Measurements from ENCODE around the gene KRT84.

Gene KRT84, protein sequence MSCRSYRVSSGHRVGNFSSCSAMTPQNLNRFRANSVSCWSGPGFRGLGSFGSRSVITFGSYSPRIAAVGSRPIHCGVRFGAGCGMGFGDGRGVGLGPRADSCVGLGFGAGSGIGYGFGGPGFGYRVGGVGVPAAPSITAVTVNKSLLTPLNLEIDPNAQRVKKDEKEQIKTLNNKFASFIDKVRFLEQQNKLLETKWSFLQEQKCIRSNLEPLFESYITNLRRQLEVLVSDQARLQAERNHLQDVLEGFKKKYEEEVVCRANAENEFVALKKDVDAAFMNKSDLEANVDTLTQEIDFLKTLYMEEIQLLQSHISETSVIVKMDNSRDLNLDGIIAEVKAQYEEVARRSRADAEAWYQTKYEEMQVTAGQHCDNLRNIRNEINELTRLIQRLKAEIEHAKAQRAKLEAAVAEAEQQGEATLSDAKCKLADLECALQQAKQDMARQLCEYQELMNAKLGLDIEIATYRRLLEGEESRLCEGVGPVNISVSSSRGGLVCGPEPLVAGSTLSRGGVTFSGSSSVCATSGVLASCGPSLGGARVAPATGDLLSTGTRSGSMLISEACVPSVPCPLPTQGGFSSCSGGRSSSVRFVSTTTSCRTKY

DNA sequence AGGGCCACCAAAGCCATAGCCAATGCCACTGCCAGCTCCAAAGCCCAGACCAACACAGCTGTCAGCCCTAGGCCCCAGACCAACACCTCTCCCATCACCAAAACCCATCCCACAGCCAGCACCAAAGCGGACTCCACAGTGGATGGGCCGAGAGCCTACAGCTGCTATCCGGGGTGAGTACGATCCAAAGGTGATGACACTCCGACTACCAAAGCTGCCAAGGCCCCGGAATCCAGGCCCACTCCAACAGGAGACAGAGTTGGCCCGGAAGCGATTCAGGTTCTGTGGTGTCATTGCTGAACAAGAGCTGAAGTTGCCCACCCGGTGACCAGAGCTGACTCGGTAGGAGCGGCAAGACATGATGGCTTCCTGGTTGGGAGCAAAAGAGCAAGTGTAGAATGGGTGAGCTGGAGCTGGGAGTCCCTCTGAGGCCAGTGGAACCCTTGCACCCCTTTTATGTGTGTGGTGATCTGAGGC lies at the start of gene KRT84:
Gene KRT84, minus strand, starts transcription at position 427 of the 477 bp plus-strand sequence. Its CDS starts 67 bp downstream, at position 360.
- peaks cover 6% of the 10 kb centered on the region; the same call in 1 of the 2 replicates for H3K27me3 ChIP-seq (ENCODE audit: control insufficient read depth, insufficient read depth, low read length)

DNA sequence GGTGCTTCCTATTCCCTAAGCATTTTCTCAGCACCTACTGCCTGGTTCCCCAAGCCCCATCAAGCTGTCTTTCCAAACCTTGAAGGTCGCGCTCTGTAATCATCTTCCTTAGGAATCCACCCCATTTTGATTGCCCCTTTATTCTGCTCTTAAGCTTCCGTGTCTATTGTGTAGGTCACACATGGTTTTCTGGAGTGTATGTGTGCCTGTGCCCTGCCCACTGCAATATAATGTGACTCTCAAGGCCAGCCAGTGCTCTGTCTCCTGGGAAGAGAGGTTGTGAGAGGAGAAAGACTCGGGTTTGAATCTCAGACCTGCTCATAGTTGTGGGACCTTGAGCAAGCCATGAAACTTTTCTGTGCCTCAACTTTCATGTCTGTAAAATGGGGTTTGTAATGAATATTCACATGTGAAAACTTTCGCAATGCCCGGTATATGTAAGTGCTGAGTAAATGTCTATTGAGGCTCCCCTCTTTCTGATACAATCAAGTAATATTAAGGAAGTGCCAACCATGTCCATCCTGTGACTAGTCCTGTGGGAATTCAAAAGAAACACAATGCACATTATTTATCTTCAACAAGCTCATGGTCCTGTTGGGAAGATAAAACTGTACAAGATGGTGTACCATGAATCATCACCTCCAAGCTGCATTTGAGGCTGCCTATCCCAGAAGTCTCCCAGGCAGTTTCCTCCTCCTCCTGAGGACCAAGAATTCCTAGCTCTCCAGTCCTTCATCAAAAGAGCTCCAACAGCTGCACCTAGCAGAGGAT lies 49.5 kb upstream of the KRT84 start:
- Histone ChIP-seq H3K4me3 (ENCODE audit: low read depth, low read length) (no peak overlapping the region), H3K9me3 (ENCODE audit: control insufficient read depth, insufficient read depth, low read depth, low read length) (no peaks in the 10 kb centered on the region), H3K4me1 (ENCODE audit: control insufficient read depth, insufficient read depth, low read length) (peaks cover 5% of the 10 kb centered on the region), H3K27me3 (ENCODE audit: control insufficient read depth, insufficient read depth, low read length) (peaks cover 7% of the 10 kb centered on the region; the same call in 1 of the 2 replicates), H3K27ac (ENCODE audit: low read depth, low read length) (no peak overlapping the region), H3K36me3 (ENCODE audit: control insufficient read depth, insufficient read depth, low read length) (no peaks in the 10 kb centered on the region), H3K9ac (ENCODE audit: low read length) (no peak overlapping the region)

More for the DNA sequence above, at the start of gene KRT84:
- Histone ChIP-seq H3K9ac (ENCODE audit: low read length) (no peak within 1 kb of the TSS), H3K4me3 (ENCODE audit: low read depth, low read length) (no peak within 1 kb of the TSS), H3K9me3 (ENCODE audit: control insufficient read depth, insufficient read depth, low read depth, low read length) (no peaks in the 10 kb centered on the region), H3K4me1 (ENCODE audit: control insufficient read depth, insufficient read depth, low read length) (no peaks in the 10 kb centered on the region; the same call in 1 of the 2 replicates), H3K36me3 (ENCODE audit: control insufficient read depth, insufficient read depth, low read length) (no peaks in the 10 kb centered on the region), H3K27ac (ENCODE audit: low read depth, low read length) (no peak within 1 kb of the TSS)

DNA sequence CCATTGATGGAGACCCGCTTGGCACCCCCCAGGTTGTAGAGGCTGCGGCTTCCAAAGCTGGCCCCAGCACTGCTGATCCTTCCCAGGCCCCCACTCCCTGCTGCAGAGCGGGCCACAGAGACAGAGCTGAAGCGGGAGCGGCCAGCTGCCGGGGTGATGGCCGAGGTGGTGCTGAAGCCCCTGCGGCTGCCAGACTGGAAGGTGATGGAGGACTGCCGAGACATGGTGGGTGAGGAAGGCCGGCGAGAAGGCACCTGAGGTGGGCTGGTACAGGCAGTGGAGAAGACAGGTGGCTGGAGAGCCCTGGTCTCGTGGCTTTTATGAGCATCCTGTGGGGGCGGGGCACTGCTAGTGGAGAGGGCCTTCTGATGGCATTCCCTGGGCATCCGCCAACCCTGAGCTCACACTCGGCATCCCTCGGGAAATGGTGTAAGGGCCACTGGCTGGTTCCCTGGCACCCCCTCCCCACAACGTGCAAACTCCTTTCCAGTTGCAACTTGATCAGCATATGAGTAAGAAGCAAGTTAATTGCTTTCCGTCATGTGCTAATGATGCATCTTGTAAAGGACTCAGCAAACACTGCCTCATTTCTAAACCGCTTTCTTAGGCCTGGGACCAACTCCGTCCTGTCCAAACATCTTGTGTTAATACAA lies 48.8 kb upstream of the KRT84 start, which contains the start of gene KRT75:
Gene KRT75, minus strand, starts transcription at position 291 of the 653 bp plus-strand sequence. Its CDS starts 67 bp downstream, at position 224.
- H3K4me3 ChIP-seq (ENCODE audit: low read depth, low read length), result no peak within 1 kb of the TSS
- H3K36me3 ChIP-seq (ENCODE audit: control insufficient read depth, insufficient read depth, low read length), result no peaks in the 10 kb centered on the region
- H3K27me3 ChIP-seq (ENCODE audit: control insufficient read depth, insufficient read depth, low read length), result peaks cover 10% of the 10 kb centered on the region; the same call in 1 of the 2 replicates
- H3K9ac ChIP-seq (ENCODE audit: low read length), result no peak within 1 kb of the TSS
- H3K4me1 ChIP-seq (ENCODE audit: control insufficient read depth, insufficient read depth, low read length), result peaks cover 5% of the 10 kb centered on the region
- no peak within 1 kb of the TSS for H3K27ac ChIP-seq (ENCODE audit: low read depth, low read length)
- H3K9me3 ChIP-seq (ENCODE audit: control insufficient read depth, insufficient read depth, low read depth, low read length), result no peaks in the 10 kb centered on the region

DNA sequence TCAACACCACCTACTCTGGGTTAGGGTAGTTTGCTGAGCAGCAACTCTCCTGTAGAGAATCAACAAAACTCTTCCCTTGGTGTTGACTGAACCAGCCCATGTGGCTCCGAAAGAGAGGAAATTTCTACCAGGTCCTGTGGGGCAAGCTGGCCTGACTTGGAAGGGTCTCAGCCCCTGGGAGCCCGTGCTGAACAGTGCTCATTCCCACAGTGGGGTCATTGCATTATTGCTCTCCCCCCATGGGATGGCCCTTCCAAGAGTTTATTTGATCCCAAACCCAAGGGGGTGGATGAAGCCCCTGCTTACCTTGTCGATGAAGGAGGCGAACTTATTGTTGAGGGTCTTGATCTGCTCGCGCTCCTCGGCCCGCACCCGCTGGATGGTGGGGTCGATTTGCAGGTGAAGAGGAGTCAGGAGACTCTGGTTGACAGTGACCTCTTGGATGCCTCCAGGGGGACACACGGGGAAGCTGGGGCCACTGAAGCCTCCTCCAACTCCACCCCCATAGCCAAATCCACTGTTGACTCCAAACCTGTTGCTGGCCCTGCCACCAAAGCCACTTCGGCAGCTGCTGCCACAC lies 48.1 kb upstream of the KRT84 start:
- Histone ChIP-seq H3K36me3 (ENCODE audit: control insufficient read depth, insufficient read depth, low read length) (no peaks in the 10 kb centered on the region), H3K27ac (ENCODE audit: low read depth, low read length) (no peak overlapping the region), H3K4me3 (ENCODE audit: low read depth, low read length) (no peak overlapping the region), H3K9ac (ENCODE audit: low read length) (no peak overlapping the region), H3K4me1 (ENCODE audit: control insufficient read depth, insufficient read depth, low read length) (peaks cover 5% of the 10 kb centered on the region), H3K9me3 (ENCODE audit: control insufficient read depth, insufficient read depth, low read depth, low read length) (no peaks in the 10 kb centered on the region), H3K27me3 (ENCODE audit: control insufficient read depth, insufficient read depth, low read length) (peaks cover 10% of the 10 kb centered on the region; the same call in 1 of the 2 replicates)

DNA sequence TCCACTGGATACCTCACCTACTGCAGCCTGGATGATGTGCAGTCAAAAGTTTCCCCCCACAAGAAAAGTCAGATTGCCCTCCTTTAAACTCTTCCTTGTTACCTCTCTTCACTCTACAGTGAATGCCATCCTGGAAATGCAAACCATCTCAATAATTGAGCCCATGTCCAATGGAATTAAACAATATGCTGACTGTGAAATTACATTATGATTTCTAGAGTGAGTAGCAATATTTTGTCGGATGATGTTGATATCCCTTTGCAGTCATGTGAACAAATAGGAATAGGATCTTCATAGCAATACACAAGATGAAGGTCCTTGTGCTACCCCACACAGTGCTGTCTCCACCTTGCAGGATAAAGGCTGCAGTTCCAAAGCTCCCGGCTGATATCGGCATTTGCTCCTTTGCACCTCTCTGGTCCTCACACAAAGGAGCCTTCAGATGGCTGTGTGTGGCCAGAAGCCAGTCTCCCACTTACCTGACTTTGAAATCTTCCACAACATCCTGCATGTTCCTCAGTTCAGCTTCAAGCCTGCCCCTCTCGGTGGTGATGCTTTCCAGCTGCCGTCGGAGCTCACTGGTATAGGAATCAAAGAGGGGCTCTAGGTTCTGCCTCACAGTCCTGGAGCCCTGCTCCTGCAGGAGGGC lies 47.2 kb upstream of the KRT84 start:
- Histone ChIP-seq H3K9ac (ENCODE audit: low read length) (no peak overlapping the region), H3K36me3 (ENCODE audit: control insufficient read depth, insufficient read depth, low read length) (no peaks in the 10 kb centered on the region), H3K27ac (ENCODE audit: low read depth, low read length) (no peak overlapping the region), H3K27me3 (ENCODE audit: control insufficient read depth, insufficient read depth, low read length) (peaks cover 10% of the 10 kb centered on the region; the same call in 1 of the 2 replicates), H3K9me3 (ENCODE audit: control insufficient read depth, insufficient read depth, low read depth, low read length) (no peaks in the 10 kb centered on the region), H3K4me3 (ENCODE audit: low read depth, low read length) (no peak overlapping the region), H3K4me1 (ENCODE audit: control insufficient read depth, insufficient read depth, low read length) (peaks cover 5% of the 10 kb centered on the region)

DNA sequence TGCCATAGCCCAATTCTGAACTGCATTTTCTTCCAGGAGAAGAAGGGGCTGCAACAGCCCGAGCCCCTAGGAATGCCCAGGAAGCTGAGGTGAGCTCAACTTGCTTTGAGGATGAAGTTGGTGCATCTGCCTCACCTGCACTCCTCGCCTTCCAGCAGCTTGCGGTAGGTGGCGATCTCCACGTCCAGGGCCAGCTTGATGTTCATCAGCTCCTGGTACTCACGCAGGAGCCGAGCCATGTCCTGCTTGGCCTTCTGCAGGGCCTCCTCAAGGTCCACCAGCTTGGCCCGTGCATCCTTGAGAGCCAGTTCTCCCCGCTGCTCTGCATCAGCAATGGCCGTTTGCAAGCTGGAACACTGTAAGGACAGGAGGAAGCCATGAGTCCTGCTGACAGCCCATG lies 42.7 kb upstream of the KRT84 start:
- no peaks in the 10 kb centered on the region for H3K36me3 ChIP-seq (ENCODE audit: control insufficient read depth, insufficient read depth, low read length)
- H3K4me3 ChIP-seq (ENCODE audit: low read depth, low read length), result no peak overlapping the region
- H3K27ac ChIP-seq (ENCODE audit: low read depth, low read length), result no peak overlapping the region
- peaks cover 10% of the 10 kb centered on the region; the same call in 1 of the 2 replicates for H3K27me3 ChIP-seq (ENCODE audit: control insufficient read depth, insufficient read depth, low read length)
- H3K9me3 ChIP-seq (ENCODE audit: control insufficient read depth, insufficient read depth, low read depth, low read length), result no peaks in the 10 kb centered on the region
- H3K9ac ChIP-seq (ENCODE audit: low read length), result no peak overlapping the region
- peaks cover 5% of the 10 kb centered on the region; the same call in 1 of the 2 replicates for H3K4me1 ChIP-seq (ENCODE audit: control insufficient read depth, insufficient read depth, low read length)

DNA sequence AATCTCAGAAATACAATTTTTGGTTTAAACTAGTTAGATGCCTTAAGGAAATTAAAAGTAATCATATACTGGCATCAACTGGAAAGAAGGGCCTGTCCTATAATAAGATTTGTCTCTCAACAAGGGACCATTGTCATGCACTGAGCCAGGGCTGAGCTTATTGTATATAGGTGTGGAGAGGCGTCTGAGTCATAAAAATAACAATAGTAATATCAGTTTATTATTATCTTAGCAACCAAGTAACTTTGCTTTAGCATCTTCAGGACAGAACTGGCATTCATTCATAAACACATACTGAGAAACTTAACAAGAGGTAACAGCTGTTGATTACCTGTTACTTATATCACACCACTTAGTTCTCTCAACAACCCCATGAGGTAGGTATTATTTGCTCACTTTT lies 41.6 kb upstream of the KRT84 start:
- Histone ChIP-seq H3K9me3 (ENCODE audit: control insufficient read depth, insufficient read depth, low read depth, low read length) (no peaks in the 10 kb centered on the region), H3K27me3 (ENCODE audit: control insufficient read depth, insufficient read depth, low read length) (peaks cover 10% of the 10 kb centered on the region; the same call in 1 of the 2 replicates), H3K4me3 (ENCODE audit: low read depth, low read length) (no peak overlapping the region), H3K27ac (ENCODE audit: low read depth, low read length) (no peak overlapping the region), H3K36me3 (ENCODE audit: control insufficient read depth, insufficient read depth, low read length) (no peaks in the 10 kb centered on the region), H3K9ac (ENCODE audit: low read length) (no peak overlapping the region), H3K4me1 (ENCODE audit: control insufficient read depth, insufficient read depth, low read length) (peaks cover 7% of the 10 kb centered on the region; the same call in 1 of the 2 replicates)

DNA sequence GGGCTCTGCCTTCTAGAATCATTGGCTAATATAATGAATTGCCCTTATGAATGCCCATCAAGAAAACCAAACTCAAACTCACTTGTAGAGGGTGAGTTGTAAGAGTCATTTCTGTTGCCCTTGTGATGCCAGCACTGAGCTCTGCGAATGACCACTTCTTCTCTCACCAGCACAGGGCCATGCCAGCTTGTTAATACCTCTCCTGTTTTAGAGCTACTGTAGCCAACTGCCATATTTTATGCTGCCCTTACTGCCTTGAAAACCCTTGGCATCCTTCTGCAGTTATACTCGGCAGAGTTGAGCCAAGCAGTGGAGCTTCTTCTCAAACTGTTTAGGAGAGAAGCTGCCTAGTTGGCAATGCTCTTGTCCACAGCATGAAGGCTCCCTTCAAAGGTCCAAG lies 40.6 kb upstream of the KRT84 start:
- H3K9me3 ChIP-seq (ENCODE audit: control insufficient read depth, insufficient read depth, low read depth, low read length), result no peaks in the 10 kb centered on the region
- peaks cover 5% of the 10 kb centered on the region; the same call in 1 of the 2 replicates for H3K27me3 ChIP-seq (ENCODE audit: control insufficient read depth, insufficient read depth, low read length)
- H3K27ac ChIP-seq (ENCODE audit: low read depth, low read length), result no peak overlapping the region

DNA sequence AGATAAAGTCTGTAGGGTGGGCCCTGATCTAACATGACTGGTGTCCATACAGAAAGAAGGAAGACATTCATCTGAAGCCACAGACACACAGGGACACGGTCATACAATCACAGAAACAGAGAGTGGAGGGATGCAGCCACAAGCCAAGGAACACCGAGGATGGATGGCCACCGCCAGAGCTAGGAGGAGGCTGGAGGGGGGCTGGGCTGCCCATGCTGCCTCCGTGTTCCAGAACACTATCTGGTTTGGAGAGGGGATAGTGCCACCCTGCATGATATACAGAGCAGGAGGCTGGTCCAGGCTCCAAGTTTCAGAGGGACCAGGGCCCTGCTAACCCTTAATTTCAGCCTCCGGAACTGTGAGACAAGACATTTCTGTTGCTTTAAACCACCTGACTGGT lies 40.0 kb upstream of the KRT84 start:
- Histone ChIP-seq H3K9me3 (ENCODE audit: control insufficient read depth, insufficient read depth, low read depth, low read length) (no peaks in the 10 kb centered on the region), H3K27ac (ENCODE audit: low read depth, low read length) (no peak overlapping the region), H3K9ac (ENCODE audit: low read length) (no peak overlapping the region), H3K4me1 (ENCODE audit: control insufficient read depth, insufficient read depth, low read length) (peaks cover 7% of the 10 kb centered on the region; the same call in 1 of the 2 replicates), H3K4me3 (ENCODE audit: low read depth, low read length) (no peak overlapping the region), H3K27me3 (ENCODE audit: control insufficient read depth, insufficient read depth, low read length) (peaks cover 4% of the 10 kb centered on the region; the same call in 1 of the 2 replicates), H3K36me3 (ENCODE audit: control insufficient read depth, insufficient read depth, low read length) (no peaks in the 10 kb centered on the region)

More for the DNA sequence above, 40.6 kb upstream of the KRT84 start:
- peaks cover 7% of the 10 kb centered on the region; the same call in 1 of the 2 replicates for H3K4me1 ChIP-seq (ENCODE audit: control insufficient read depth, insufficient read depth, low read length)
- no peak overlapping the region for H3K9ac ChIP-seq (ENCODE audit: low read length)
- no peak overlapping the region for H3K4me3 ChIP-seq (ENCODE audit: low read depth, low read length)
- H3K36me3 ChIP-seq (ENCODE audit: control insufficient read depth, insufficient read depth, low read length), result no peaks in the 10 kb centered on the region
